Measurements from ENCODE around the gene PDXP.

PDXP gene
- total RNA-seq, result 0.05 to 2.6 (median 0.56) reads per million in 17 experiments

- peak; percentile 99 to 100 (median 99) for DNase-seq
These were observed at the start of gene PDXP for GRCh38 chr22:37658133-37659065. Gene PDXP (plus strand): TSS chr22:37658723. CDS start chr22:37658783, 60 bp downstream.

- peak in 3 of 4 experiments; percentile 22 to 59 (median 39) for DNase-seq
These were observed 49.0 kb upstream of the PDXP start for GRCh38 chr22:37609240-37610152.

GRCh38 chr22:37610153-37610475 lies 48.4 kb upstream of the PDXP start:
- DNase-seq, result peak in 3 of 4 experiments; percentile 40 to 72 (median 71)

- DNase-seq, result peak; percentile 94 to 99 (median 97)
These were observed 47.9 kb upstream of the PDXP start for GRCh38 chr22:37610480-37611129.

GRCh38 chr22:37611207-37611606 lies 47.3 kb upstream of the PDXP start:
- DNase-seq, result peak; percentile 58 to 80 (median 72)

GRCh38 chr22:37616201-37617083 lies 42.1 kb upstream of the PDXP start:
- DNase-seq, result peak; percentile 61 to 81 (median 72)

- no peak for DNase-seq
These were observed 41.1 kb upstream of the PDXP start for GRCh38 chr22:37617431-37617830.

- no peak for DNase-seq
These were observed 40.4 kb upstream of the PDXP start for GRCh38 chr22:37618072-37618656.

GRCh38 chr22:37618674-37619073 lies 39.8 kb upstream of the PDXP start:
- DNase-seq, result no peak

GRCh38 chr22:37619991-37620390 lies 38.5 kb upstream of the PDXP start:
- no peak for DNase-seq

- no peak for DNase-seq
These were observed 37.1 kb upstream of the PDXP start for GRCh38 chr22:37621352-37621860.

- peak; percentile 64 to 81 (median 74) for DNase-seq
These were observed 35.2 kb upstream of the PDXP start for GRCh38 chr22:37623075-37624016.

GRCh38 chr22:37624017-37624365 lies 34.5 kb upstream of the PDXP start:
- no peak for DNase-seq

- DNase-seq, result no peak
These were observed 33.6 kb upstream of the PDXP start for GRCh38 chr22:37624876-37625275.

- no peak for DNase-seq
These were observed 32.8 kb upstream of the PDXP start for GRCh38 chr22:37625737-37626136.

GRCh38 chr22:37626144-37626543 lies 32.4 kb upstream of the PDXP start:
- no peak for DNase-seq

- no peak for DNase-seq
These were observed 31.9 kb upstream of the PDXP start for GRCh38 chr22:37626556-37627075.

GRCh38 chr22:37627121-37627520 lies 31.4 kb upstream of the PDXP start:
- DNase-seq, result peak in 3 of 4 experiments; percentile 52 to 60 (median 53)

GRCh38 chr22:37627545-37627944 lies 31.0 kb upstream of the PDXP start:
- peak; percentile 47 to 67 (median 65) for DNase-seq

GRCh38 chr22:37628830-37629229 lies 29.7 kb upstream of the PDXP start:
- no peak for DNase-seq
